Measurements from ENCODE around the gene TGFBR2.
"Not testable (repeated sequence)": the region's sequence is repeated elsewhere in the genome, so short reads cannot be mapped to it uniquely, and the experiment has no call there.

GRCh38 chr3:30669360-30669934 is 63.0 kb downstream of the TGFBR2 start:
- not testable (repeated sequence) for TF ChIP-seq CTCF (IDR thresholded peaks at IDR 0.05; ENCODE audit: insufficient read depth, low read depth, low read length); EZH2 (IDR thresholded peaks at IDR 0.05; ENCODE audit: insufficient read depth, low read length)
